ENCODE results near the gene ATF4. TPM values are rescaled to one million over a fixed set of nuclear protein-coding genes. Genes with fewer than 3 reads are reported as not detected.
A peak's percentile ranks its signal among the peaks of the same experiment; 100 is the strongest.

Gene ATF4
- total RNA-seq, 1 donor from 2014 or later, result 327 TPM

- no peaks in the 10 kb centered on the region for H3K27me3 ChIP-seq
- ATAC-seq (peak; percentile 82), DNase-seq (peak; percentile 86)
- peaks cover 8% of the 10 kb centered on the region for H3K4me1 ChIP-seq
- TF ChIP-seq, protein P1, sequence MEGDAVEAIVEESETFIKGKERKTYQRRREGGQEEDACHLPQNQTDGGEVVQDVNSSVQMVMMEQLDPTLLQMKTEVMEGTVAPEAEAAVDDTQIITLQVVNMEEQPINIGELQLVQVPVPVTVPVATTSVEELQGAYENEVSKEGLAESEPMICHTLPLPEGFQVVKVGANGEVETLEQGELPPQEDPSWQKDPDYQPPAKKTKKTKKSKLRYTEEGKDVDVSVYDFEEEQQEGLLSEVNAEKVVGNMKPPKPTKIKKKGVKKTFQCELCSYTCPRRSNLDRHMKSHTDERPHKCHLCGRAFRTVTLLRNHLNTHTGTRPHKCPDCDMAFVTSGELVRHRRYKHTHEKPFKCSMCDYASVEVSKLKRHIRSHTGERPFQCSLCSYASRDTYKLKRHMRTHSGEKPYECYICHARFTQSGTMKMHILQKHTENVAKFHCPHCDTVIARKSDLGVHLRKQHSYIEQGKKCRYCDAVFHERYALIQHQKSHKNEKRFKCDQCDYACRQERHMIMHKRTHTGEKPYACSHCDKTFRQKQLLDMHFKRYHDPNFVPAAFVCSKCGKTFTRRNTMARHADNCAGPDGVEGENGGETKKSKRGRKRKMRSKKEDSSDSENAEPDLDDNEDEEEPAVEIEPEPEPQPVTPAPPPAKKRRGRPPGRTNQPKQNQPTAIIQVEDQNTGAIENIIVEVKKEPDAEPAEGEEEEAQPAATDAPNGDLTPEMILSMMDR (IDR thresholded peaks at IDR 0.05), result no peak
- no peaks in the 10 kb centered on the region for H3K9me3 ChIP-seq
- no peak overlapping the region for H3K27ac ChIP-seq
- intact Hi-C loops (cut with DNase I), result no loop called here
- no peaks in the 10 kb centered on the region for H3K36me3 ChIP-seq
- no peak overlapping the region for H3K4me3 ChIP-seq
These were observed 30.1 kb upstream of the ATF4 start for GRCh38 chr22:39490135-39490798.

DNA sequence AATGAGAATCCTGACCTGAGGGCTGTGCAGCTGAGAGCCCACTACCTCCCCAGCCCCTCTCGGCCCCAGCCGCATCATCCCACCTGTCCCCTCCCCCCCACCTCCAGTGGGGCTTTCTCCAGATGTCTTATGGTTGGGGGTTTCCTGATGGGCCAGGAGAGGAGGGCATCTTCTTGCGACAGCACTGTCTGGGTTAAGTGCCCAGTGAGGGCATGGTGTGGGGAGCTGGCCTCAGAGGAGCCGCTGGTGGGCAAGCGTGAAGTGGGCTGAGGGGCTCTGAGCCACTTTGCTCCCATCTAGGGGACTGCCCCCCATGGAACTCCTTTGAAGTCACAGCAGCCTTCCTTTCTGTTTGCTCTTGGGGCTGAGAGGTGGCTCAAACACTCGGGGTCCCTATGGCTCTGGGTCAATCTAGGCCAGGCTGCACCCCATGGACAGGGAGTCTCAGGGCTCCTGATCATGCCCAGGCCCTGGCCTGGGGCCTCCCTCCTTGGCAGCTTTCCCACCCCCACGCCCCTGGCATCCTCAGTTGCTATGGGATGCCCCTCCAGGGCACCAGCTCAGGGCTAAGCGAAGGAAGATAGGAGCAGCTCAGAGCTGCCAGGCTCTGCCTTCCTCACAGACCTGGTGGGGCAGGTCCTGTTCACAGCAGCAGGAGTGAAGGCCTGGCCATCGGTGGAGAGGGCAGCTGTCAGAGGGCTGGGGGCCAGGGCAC lies 29.2 kb upstream of the ATF4 start:
- no peak overlapping the region for H3K4me3 ChIP-seq
- DNase-seq (no peak), ATAC-seq (no peak)
- intact Hi-C loops (cut with DNase I), result no loop called here
- H3K27me3 ChIP-seq, result no peaks in the 10 kb centered on the region
- H3K4me1 ChIP-seq, result peaks cover 14% of the 10 kb centered on the region
- TF ChIP-seq, protein P1 (IDR thresholded peaks at IDR 0.05), result no peak
- H3K36me3 ChIP-seq, result no peaks in the 10 kb centered on the region
- no peak overlapping the region for H3K27ac ChIP-seq
- H3K9me3 ChIP-seq, result no peaks in the 10 kb centered on the region

- Histone ChIP-seq H3K4me3 (no peak overlapping the region), H3K36me3 (no peaks in the 10 kb centered on the region), H3K27ac (no peak overlapping the region), H3K27me3 (no peaks in the 10 kb centered on the region), H3K4me1 (peaks cover 20% of the 10 kb centered on the region), H3K9me3 (no peaks in the 10 kb centered on the region)
- ATAC-seq (no peak), DNase-seq (no peak)
- intact Hi-C loops (cut with DNase I), result no loop called here
- TF ChIP-seq, protein P1 (IDR thresholded peaks at IDR 0.05), result no peak
These were observed 28.7 kb upstream of the ATF4 start for GRCh38 chr22:39491696-39492095.

DNA sequence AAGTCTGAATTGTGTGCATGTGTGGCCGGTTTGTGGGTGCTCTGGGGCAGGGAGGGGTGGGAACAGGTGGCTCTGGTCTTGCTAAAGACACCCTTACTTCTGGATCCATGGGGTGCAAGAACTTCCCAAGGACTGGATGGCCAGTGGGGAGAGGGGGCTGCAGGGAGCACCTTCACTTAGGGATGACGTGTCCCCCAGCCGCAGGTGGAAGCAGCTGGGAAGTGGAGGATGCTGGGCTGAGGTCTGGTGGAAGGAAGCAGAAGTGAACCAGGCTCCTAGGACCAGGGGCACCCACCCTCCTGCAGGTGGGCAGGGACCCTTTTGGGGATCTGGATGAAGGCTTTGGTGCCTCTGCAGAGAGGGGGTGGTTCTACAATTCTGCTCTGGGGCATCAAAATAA lies 28.2 kb upstream of the ATF4 start:
- Histone ChIP-seq H3K36me3 (no peaks in the 10 kb centered on the region), H3K27me3 (no peaks in the 10 kb centered on the region), H3K9me3 (no peaks in the 10 kb centered on the region), H3K4me1 (peaks cover 21% of the 10 kb centered on the region), H3K27ac (no peak overlapping the region), H3K4me3 (no peak overlapping the region)
- intact Hi-C loops (cut with DNase I), result no loop called here
- TF ChIP-seq, protein P1 (IDR thresholded peaks at IDR 0.05), result no peak
- ATAC-seq (no peak), DNase-seq (no peak)

DNA sequence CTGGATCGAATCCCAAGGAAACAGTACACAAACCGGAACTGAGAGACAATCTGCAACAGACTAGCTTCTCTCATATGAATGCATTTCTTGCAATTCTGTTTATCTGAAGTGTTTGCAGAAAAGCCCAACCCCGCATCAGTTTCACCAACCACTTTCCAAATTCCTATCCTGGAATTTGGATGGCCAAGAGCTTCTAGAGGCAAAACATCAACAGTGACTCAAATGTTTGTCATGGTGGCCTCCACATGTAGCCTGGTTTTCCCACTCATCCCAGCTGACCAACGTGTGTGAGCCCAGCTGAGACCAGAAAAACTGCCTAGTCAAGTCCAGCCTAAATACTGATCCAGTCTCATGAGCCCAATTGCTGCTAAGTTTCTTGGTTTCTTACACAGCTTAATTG lies 26.6 kb upstream of the ATF4 start:
- DNase-seq, result no peak
- TF ChIP-seq, protein P1 (IDR thresholded peaks at IDR 0.05), result no peak
- Histone ChIP-seq H3K9me3 (no peaks in the 10 kb centered on the region), H3K4me1 (peaks cover 21% of the 10 kb centered on the region), H3K27ac (peak overlapping the region; percentile 3), H3K4me3 (no peak overlapping the region), H3K36me3 (no peaks in the 10 kb centered on the region), H3K27me3 (no peaks in the 10 kb centered on the region)
- no peak for ATAC-seq
- intact Hi-C loops (cut with DNase I), result no loop called here

All from upper lobe of right lung (tissue), 1 donor.